ENCODE measurements around the gene TEX11.

DNA sequence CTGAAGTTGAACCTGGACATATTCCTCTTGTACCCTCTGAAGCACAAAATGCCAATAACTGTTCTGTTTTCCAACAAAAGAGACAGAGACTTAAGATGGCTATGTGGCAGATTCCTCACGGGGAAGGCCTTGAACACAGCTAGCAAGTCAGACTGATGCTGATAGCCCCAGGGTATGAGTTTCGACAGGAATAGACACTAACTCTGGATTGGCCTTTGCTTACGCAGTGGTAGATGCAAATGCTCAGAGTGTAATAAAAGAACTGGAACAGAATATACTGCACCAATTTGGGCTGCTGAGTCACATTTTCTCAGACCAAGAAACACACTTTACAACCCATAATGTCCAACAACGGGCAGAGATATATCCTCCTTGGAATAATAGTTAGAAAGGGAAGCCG, 290.0 kb downstream of the TEX11 start:
- TF ChIP-seq, protein P1, sequence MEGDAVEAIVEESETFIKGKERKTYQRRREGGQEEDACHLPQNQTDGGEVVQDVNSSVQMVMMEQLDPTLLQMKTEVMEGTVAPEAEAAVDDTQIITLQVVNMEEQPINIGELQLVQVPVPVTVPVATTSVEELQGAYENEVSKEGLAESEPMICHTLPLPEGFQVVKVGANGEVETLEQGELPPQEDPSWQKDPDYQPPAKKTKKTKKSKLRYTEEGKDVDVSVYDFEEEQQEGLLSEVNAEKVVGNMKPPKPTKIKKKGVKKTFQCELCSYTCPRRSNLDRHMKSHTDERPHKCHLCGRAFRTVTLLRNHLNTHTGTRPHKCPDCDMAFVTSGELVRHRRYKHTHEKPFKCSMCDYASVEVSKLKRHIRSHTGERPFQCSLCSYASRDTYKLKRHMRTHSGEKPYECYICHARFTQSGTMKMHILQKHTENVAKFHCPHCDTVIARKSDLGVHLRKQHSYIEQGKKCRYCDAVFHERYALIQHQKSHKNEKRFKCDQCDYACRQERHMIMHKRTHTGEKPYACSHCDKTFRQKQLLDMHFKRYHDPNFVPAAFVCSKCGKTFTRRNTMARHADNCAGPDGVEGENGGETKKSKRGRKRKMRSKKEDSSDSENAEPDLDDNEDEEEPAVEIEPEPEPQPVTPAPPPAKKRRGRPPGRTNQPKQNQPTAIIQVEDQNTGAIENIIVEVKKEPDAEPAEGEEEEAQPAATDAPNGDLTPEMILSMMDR (IDR thresholded peaks at IDR 0.05), result no peak
- TF ChIP-seq EP300 (IDR thresholded peaks at IDR 0.05), result no peak

Data from esophagus muscularis mucosa (tissue), 3 donors.